ENCODE results near the gene PYY. TPM values are rescaled to one million over a fixed set of nuclear protein-coding genes. Genes with fewer than 3 reads are reported as not detected.

The PYY gene
- total and polyA plus RNA-seq, 2 donors from 2014 or later = not detected

- H3K4me1 ChIP-seq (ENCODE audit: control insufficient read depth in 2 of 3, insufficient read depth in 2 of 3, low read depth in 1 of 3, low read length in 3 of 3) = no peaks in the 10 kb centered on the region
- FAIRE-seq = no peak
- no peak overlapping the region for H3K4me3 ChIP-seq (ENCODE audit: low read length in 3 of 3)
- peak in 1 of 5 donors; percentile 13 for DNase-seq
- H3K9ac ChIP-seq (ENCODE audit: low read length in 3 of 3) = no peak overlapping the region
- H3K27me3 ChIP-seq (ENCODE audit: control insufficient read depth, insufficient read depth, low read length) = peaks cover 3% of the 10 kb centered on the region
- no peak for TF ChIP-seq CTCF (IDR thresholded peaks at IDR 0.05; ENCODE audit: borderline replicate concordance, extremely low read depth, insufficient read depth)
- no peak overlapping the region for H3K27ac ChIP-seq (ENCODE audit: low read depth in 2 of 2, low read length in 2 of 2)
- intact Hi-C loops (cut with DNase I) = no loop called here
- H3K36me3 ChIP-seq (ENCODE audit: control insufficient read depth in 2 of 3, insufficient read depth in 3 of 3, low read length in 3 of 3) = no peaks in the 10 kb centered on the region
- no peaks in the 10 kb centered on the region for H3K9me3 ChIP-seq (ENCODE audit: control insufficient read depth in 2 of 3, insufficient read depth in 1 of 3, low read length in 3 of 3)
Observed at GRCh38 chr17:43946781-43947180, 7.0 kb downstream of the PYY start.

GRCh38 chr17:43945074-43945829 lies 8.5 kb downstream of the PYY start:
- no peaks in the 10 kb centered on the region for H3K4me1 ChIP-seq (ENCODE audit: control insufficient read depth in 2 of 3, insufficient read depth in 2 of 3, low read depth in 1 of 3, low read length in 3 of 3)
- no peak overlapping the region for H3K9ac ChIP-seq (ENCODE audit: low read length in 3 of 3)
- H3K27ac ChIP-seq (ENCODE audit: low read depth in 2 of 2, low read length in 2 of 2) = no peak overlapping the region
- DNase-seq (no peak), FAIRE-seq (no peak)
- intact Hi-C loops (cut with DNase I) = no loop called here
- no peaks in the 10 kb centered on the region for H3K36me3 ChIP-seq (ENCODE audit: control insufficient read depth in 2 of 3, insufficient read depth in 3 of 3, low read length in 3 of 3)
- no peak overlapping the region for H3K4me3 ChIP-seq (ENCODE audit: low read length in 3 of 3)
- H3K9me3 ChIP-seq (ENCODE audit: control insufficient read depth in 2 of 3, insufficient read depth in 1 of 3, low read length in 3 of 3) = no peaks in the 10 kb centered on the region
- H3K27me3 ChIP-seq (ENCODE audit: control insufficient read depth, insufficient read depth, low read length) = no peaks in the 10 kb centered on the region
- TF ChIP-seq CTCF (IDR thresholded peaks at IDR 0.05; ENCODE audit: borderline replicate concordance, extremely low read depth, insufficient read depth) = no peak

- Histone ChIP-seq H3K9me3 (ENCODE audit: control insufficient read depth in 2 of 3, insufficient read depth in 1 of 3, low read length in 3 of 3) (no peaks in the 10 kb centered on the region), H3K27me3 (ENCODE audit: control insufficient read depth, insufficient read depth, low read length) (no peaks in the 10 kb centered on the region), H3K36me3 (ENCODE audit: control insufficient read depth in 2 of 3, insufficient read depth in 3 of 3, low read length in 3 of 3) (no peaks in the 10 kb centered on the region), H3K9ac (ENCODE audit: low read length in 3 of 3) (no peak within 1 kb of the TSS), H3K4me3 (ENCODE audit: low read length in 3 of 3) (no peak within 1 kb of the TSS), H3K27ac (ENCODE audit: low read depth in 2 of 2, low read length in 2 of 2) (no peak within 1 kb of the TSS), H3K4me1 (ENCODE audit: control insufficient read depth in 2 of 3, insufficient read depth in 2 of 3, low read depth in 1 of 3, low read length in 3 of 3) (peaks cover 0 to 4% (median 0%) of the 10 kb centered on the region in 3 donors)
- TF ChIP-seq CTCF (IDR thresholded peaks at IDR 0.05; ENCODE audit: borderline replicate concordance, extremely low read depth, insufficient read depth) = no peak
- intact Hi-C loops (cut with DNase I) = no loop called here
- DNase-seq (peak in 1 of 5 donors; percentile 10), FAIRE-seq (no peak)
Observed at GRCh38 chr17:43942051-43942685, 11.6 kb downstream of the PYY start, which contains the start of gene PPY. PPY (minus strand) TSS chr17:43942476; CDS start chr17:43941654, 822 bp downstream.
